Caco-2 (cell line): Measurements from ENCODE around the gene CEPT1. TPM values are rescaled to one million over a fixed set of nuclear protein-coding genes. Genes with fewer than 3 reads are reported as not detected.
A peak's percentile ranks its signal among the peaks of the same experiment; 100 is the strongest.
"Not testable (repeated sequence)": the region's sequence is repeated elsewhere in the genome, so short reads cannot be mapped to it uniquely, and the experiment has no call there.

Experiments
- BruUV-seq: library from RNA; stranded (reverse); fragments of 400-500 nt; replicated peaks from 2 replicates; lab custom pipeline; 2021; lab: Mats Ljungman, UMichigan
- CTCF ChIA-PET: fragments of 300-600 bp; sonication (Branson Sonifier 250); formaldehyde crosslinking; loops from one replicate; lab custom pipeline; 2022; ENCODE audit warnings: antibody characterized with exemption; lab: Charles Lee
- POLR2A ChIA-PET: fragments of 300-600 bp; sonication (Branson Sonifier 250); formaldehyde crosslinking; loops from one replicate; lab custom pipeline; 2022; ENCODE audit warnings: antibody characterized with exemption; lab: Charles Lee
- DNase-seq, 2 experiments: peaks; one replicate each; pipeline versions ENCODE4 v3.0.0 to v3.0.0-alpha.2; 2020 to 2022
- H3K27me3 ChIP-seq: replicated peaks from 2 replicates; pipeline ENCODE4 v1.6.0; 2011; ENCODE audit warnings: low read length; ENCODE audit not compliant: control insufficient read depth, insufficient read depth
- H3K36me3 ChIP-seq: 2 replicates; pipeline ENCODE4 v1.5.1; 2011; ENCODE audit warnings: low read length; ENCODE audit not compliant: control insufficient read depth, insufficient read depth
- H3K4me1 ChIP-seq: fragments of 250-450 bp; sonication (Bioruptor Pico); 2 replicates; pipeline ENCODE4 v1.5.1; 2020; ENCODE audit warnings: mild to moderate bottlenecking
- H3K4me3 ChIP-seq: 2 replicates; pipeline ENCODE4 v1.5.1; 2011; ENCODE audit warnings: low read depth, mild to moderate bottlenecking, control low read depth, low read length
- H3K9me3 ChIP-seq: fragments of 250-450 bp; sonication (Bioruptor Pico); 2 replicates; pipeline ENCODE4 v1.5.1; 2020; ENCODE audit warnings: mild to moderate bottlenecking, moderate library complexity
- H3K27ac Mint-ChIP-seq: one replicate; pipeline ENCODE4 v1.8.0; 2022; ENCODE audit warnings: mixed read lengths; ENCODE audit not compliant: unreplicated experiment
- H3K27me3 Mint-ChIP-seq: one replicate; pipeline ENCODE4 v1.8.0; 2022; ENCODE audit warnings: mixed read lengths; ENCODE audit not compliant: insufficient read depth, unreplicated experiment
- H3K36me3 Mint-ChIP-seq: one replicate; pipeline ENCODE4 v1.8.0; 2022; ENCODE audit warnings: mild to moderate bottlenecking, mixed read lengths; ENCODE audit not compliant: insufficient read depth, unreplicated experiment
- H3K4me1 Mint-ChIP-seq: one replicate; pipeline ENCODE4 v1.8.0; 2022; ENCODE audit warnings: low read depth, mixed read lengths; ENCODE audit not compliant: unreplicated experiment
- H3K4me3 Mint-ChIP-seq: one replicate; pipeline ENCODE4 v1.8.0; 2022; ENCODE audit warnings: mild to moderate bottlenecking, moderate library complexity, mixed read lengths; ENCODE audit not compliant: unreplicated experiment
- H3K9me3 Mint-ChIP-seq: one replicate; pipeline ENCODE4 v1.8.0; 2022; ENCODE audit warnings: mixed read lengths; ENCODE audit not compliant: unreplicated experiment
- CTCF ChIP-seq, 2 experiments: fragments of 200-600 bp in 1 of 2; IDR thresholded peaks; 1 replicate in 1 of 2; 2 replicates in 1 of 2; pipeline versions ENCODE4 v1.5.1 to v1.8.0; 2011 to 2022; ENCODE audit warnings: antibody characterized with exemption in 1 of 2, control low read depth in 1 of 2, inconsistent platforms in 1 of 2, low read depth in 1 of 2, low read length in 1 of 2, mild to moderate bottlenecking in 1 of 2, moderate library complexity in 1 of 2; ENCODE audit not compliant: insufficient read depth in 1 of 2, severe bottlenecking in 1 of 2, unreplicated experiment in 1 of 2
- intact Hi-C: fragments of 100-400 bp; cut with micrococcal nuclease; formaldehyde crosslinking; loops from one replicate; pipeline ENCODE4 v1.10.0; 2022; ENCODE audit not compliant: unreplicated experiment
- total RNA-seq: library from RNA; stranded (reverse); gene quantifications from 2 replicates; pipeline ENCODE4 v1.2.3, GENCODE V29; 2022

Gene CEPT1
- total RNA-seq, 1 experiment from 2014 or later, result 17.3 TPM

DNA sequence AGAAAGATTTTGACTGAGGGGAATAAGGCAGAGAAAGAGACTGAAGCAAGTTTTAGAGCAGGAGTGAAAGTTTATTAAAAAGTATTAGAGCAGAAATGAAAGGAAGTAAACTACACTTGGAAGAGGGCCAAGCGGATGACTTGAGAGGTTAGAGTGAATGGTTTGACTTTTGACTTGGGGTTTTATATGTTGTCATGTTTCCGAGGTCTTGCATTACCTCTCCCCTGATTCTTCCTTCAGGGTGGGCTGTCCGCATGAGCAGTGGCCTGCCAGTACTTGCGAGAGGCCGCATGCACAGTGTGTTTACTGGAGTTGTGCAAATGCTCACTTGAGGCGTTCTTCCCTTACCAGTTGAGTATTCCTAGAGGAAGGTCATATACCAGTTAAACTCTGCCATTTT lies 73.4 kb downstream of the CEPT1 start:
- H3K4me1 ChIP-seq, result peaks cover 24% of the 10 kb centered on the region
- POLR2A ChIA-PET, result interaction anchor here (1.3 kb wide), 1 partner anchor 9 kb away, joined by 3 read pairs; no protein-coding TSS in a partner anchor
- peaks cover 39% of the 10 kb centered on the region for H3K4me1 Mint-ChIP-seq
- no peak overlapping the region for H3K4me3 Mint-ChIP-seq
- CTCF ChIA-PET, result no interaction called here
- H3K9me3 ChIP-seq, result no peaks in the 10 kb centered on the region
- DNase-seq, result no peak
- H3K27me3 ChIP-seq, result no peaks in the 10 kb centered on the region
- intact Hi-C loops, result no loop called here
- H3K36me3 ChIP-seq, result no peaks in the 10 kb centered on the region
- H3K27me3 Mint-ChIP-seq, result no peaks in the 10 kb centered on the region
- no peaks in the 10 kb centered on the region for H3K36me3 Mint-ChIP-seq
- no peak overlapping the region for H3K27ac Mint-ChIP-seq
- BruUV-seq, result no TSS peak
- no peaks in the 10 kb centered on the region for H3K9me3 Mint-ChIP-seq
- no peak overlapping the region for H3K4me3 ChIP-seq
- no peak for TF ChIP-seq CTCF (IDR thresholded peaks at IDR 0.05; ENCODE audit: insufficient read depth in 1 of 2, low read depth in 1 of 2, low read length in 1 of 2, severe bottlenecking in 1 of 2, unreplicated experiment in 1 of 2)

DNA sequence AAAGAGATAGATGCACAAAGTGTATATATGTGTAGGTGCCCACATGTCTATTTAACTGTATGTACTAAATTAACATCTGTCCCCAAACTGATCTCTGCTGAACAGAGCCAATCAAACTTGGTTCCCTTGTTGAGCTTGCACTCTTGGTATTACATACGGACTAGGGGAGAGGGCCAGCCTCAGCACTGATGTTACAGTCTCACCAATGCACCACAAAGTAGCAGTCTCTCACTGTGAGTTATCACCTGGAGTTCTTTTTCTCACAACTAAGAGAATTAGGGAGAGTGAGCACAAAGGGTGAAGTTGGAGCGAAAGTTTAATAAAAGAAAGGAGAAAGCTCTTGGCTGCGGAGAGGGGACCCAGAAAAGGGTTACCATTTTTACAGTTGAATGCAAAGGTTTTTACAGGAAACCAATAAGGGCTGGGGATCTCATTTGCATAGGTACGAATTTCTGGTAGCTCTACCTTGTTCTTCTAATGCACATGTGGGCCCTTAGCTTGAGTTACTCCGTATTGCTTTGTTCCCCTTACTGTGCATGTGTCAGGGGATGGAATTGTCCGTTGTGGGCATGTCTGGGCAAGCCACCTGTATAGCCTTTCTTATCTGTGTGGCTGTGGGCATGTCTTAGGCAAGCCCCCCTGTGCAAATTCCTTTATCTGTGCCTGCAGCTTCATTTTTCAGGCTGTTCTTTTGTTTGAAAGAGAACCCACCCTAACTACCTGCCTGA lies 74.2 kb downstream of the CEPT1 start:
- intact Hi-C loops, result no loop called here

DNA sequence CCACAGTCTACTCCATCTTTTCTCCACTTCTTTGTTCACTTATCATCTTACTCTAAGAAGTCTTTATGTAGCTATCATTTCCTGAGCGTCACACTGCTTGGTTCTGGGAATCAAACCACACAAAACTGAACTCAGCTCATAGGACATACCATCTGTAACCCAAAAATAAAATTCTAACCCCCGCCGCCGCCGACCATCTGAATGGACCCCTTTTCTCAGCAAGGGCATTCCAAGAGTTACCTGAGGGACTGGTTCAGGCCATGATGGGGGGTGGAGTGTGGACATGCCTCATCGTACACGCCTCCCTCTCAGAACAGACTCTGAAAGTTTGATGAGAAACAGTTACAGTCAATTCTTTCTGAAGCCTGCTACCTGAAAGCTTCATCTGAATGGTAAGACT lies 74.9 kb downstream of the CEPT1 start:
- peaks cover 39% of the 10 kb centered on the region for H3K4me1 Mint-ChIP-seq
- no peaks in the 10 kb centered on the region for H3K27me3 ChIP-seq
- no peaks in the 10 kb centered on the region for H3K36me3 Mint-ChIP-seq
- BruUV-seq, result no TSS peak
- CTCF ChIA-PET, result interaction anchor here (0.6 to 1.3 kb wide), 2 partner anchors 11 to 22 kb away, joined by 7 read pairs; no protein-coding TSS in a partner anchor
- POLR2A ChIA-PET, result interaction anchor here (0.6 kb wide), 1 partner anchor 1605 kb away, joined by 11 read pairs; no protein-coding TSS in a partner anchor
- H3K4me3 Mint-ChIP-seq, result peak overlapping the region; percentile 21
- no peak for DNase-seq
- H3K27ac Mint-ChIP-seq, result peak overlapping the region; percentile 49
- intact Hi-C loops, result no loop called here
- H3K9me3 ChIP-seq, result no peaks in the 10 kb centered on the region
- TF ChIP-seq CTCF (IDR thresholded peaks at IDR 0.05; ENCODE audit: insufficient read depth in 1 of 2, low read depth in 1 of 2, low read length in 1 of 2, severe bottlenecking in 1 of 2, unreplicated experiment in 1 of 2), result no peak
- H3K4me1 ChIP-seq, result peaks cover 24% of the 10 kb centered on the region
- no peaks in the 10 kb centered on the region for H3K27me3 Mint-ChIP-seq
- H3K36me3 ChIP-seq, result no peaks in the 10 kb centered on the region
- no peak overlapping the region for H3K4me3 ChIP-seq
- H3K9me3 Mint-ChIP-seq, result no peaks in the 10 kb centered on the region

More for the DNA sequence above, 74.2 kb downstream of the CEPT1 start:
- Mint-ChIP-seq H3K27me3 (no peaks in the 10 kb centered on the region), H3K27ac (peak overlapping the region; percentile 49), H3K9me3 (no peaks in the 10 kb centered on the region), H3K4me3 (peak overlapping the region; percentile 21), H3K4me1 (peaks cover 39% of the 10 kb centered on the region), H3K36me3 (no peaks in the 10 kb centered on the region)
- Histone ChIP-seq H3K4me1 (peaks cover 24% of the 10 kb centered on the region), H3K4me3 (no peak overlapping the region), H3K36me3 (no peaks in the 10 kb centered on the region), H3K27me3 (no peaks in the 10 kb centered on the region), H3K9me3 (no peaks in the 10 kb centered on the region)
- ChIA-PET CTCF (interaction anchor here (1.3 kb wide), 1 partner anchor 10 kb away, joined by 7 read pairs; no protein-coding TSS in a partner anchor), POLR2A (interaction anchor here (1.3 kb wide), 1 partner anchor 10 kb away, joined by 3 read pairs; no protein-coding TSS in a partner anchor)
- no peak for TF ChIP-seq CTCF (IDR thresholded peaks at IDR 0.05; ENCODE audit: insufficient read depth in 1 of 2, low read depth in 1 of 2, low read length in 1 of 2, severe bottlenecking in 1 of 2, unreplicated experiment in 1 of 2)
- peak; percentile 56 to 79 for DNase-seq
- no TSS peak for BruUV-seq

DNA sequence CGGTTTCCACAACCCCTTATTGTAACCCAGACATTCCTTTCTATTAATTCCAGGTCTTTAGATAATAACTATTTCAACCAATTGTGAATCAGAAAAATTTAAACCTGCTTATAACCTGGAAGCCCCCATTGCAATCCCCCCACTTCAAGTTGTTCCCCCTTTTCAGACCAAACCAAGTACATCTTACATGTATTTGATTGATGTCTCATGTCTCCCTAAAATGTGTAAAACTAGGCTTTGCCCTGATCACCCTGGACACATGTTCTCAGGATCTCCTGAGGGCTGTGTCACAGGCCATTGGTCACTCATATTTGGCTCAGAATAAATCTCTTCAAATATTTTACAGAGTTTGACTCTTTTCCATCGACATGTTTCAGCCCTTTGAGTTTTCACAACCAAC lies 75.3 kb downstream of the CEPT1 start:
- H3K4me1 ChIP-seq, result peaks cover 24% of the 10 kb centered on the region
- H3K9me3 ChIP-seq, H3K27me3 ChIP-seq, BruUV-seq, H3K36me3 ChIP-seq, DNase-seq, H3K27me3 Mint-ChIP-seq, H3K36me3 Mint-ChIP-seq, H3K4me3 ChIP-seq, H3K9me3 Mint-ChIP-seq, intact Hi-C loops: not testable (repeated sequence)
- H3K4me1 Mint-ChIP-seq, result peaks cover 39% of the 10 kb centered on the region
- peak overlapping the region; percentile 25 for H3K4me3 Mint-ChIP-seq
- POLR2A ChIA-PET, result interaction anchor here (0.6 kb wide), 1 partner anchor 1604 kb away, joined by 11 read pairs; no protein-coding TSS in a partner anchor
- CTCF ChIA-PET, result interaction anchor here (0.6 to 1.3 kb wide), 2 partner anchors 11 to 22 kb away, joined by 7 read pairs; no protein-coding TSS in a partner anchor
- H3K27ac Mint-ChIP-seq, result peak overlapping the region; percentile 49
